Measurements from ENCODE around the gene ZNF77. TPM values are rescaled to one million over a fixed set of nuclear protein-coding genes. Genes with fewer than 3 reads are reported as not detected.

Gene ZNF77
- total and polyA plus RNA-seq, 2 donors (not counting 1 experiment from before 2014, with no cell fraction given) = 4.0 to 6.4 TPM

DNA sequence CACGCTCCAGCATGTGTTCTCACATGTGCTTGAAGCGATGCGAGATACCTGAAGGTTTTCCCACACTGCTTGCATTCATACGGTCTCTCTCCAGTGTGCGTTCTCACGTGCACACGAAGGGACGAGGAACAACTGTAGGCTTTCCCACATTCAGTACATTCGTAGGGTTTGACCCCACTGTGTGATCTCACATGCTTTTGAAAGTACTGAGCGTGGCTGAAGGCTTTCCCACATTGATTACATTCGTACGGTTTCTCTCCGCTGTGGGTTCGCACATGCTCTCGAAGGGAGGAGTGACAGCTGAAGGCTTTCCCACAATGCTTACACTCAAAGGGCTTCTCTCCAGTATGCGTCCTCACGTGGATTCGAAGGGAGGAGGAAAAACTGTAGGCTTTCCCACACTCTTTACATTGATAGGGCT lies 11.3 kb downstream of the ZNF77 start:
- peaks cover 7% of the 10 kb centered on the region for H3K79me2 ChIP-seq (ENCODE audit: control insufficient read depth, insufficient read depth, low read length)
- ChIA-PET CTCF (no interaction called here), POLR2A (no interaction called here)
- H3K4me3 ChIP-seq (ENCODE audit: control extremely low read depth in 1 of 5, extremely low read depth in 1 of 5, insufficient read depth in 1 of 5, low read depth in 2 of 5, low read length in 4 of 5) = no peak overlapping the region
- DNase-seq = no peak
- no peaks in the 10 kb centered on the region for H4K20me1 ChIP-seq (ENCODE audit: control insufficient read depth, insufficient read depth, low read length, poor library complexity, severe bottlenecking)
- no peak for ATAC-seq (ENCODE audit: low read depth)
- H3K27me3 ChIP-seq (replicated peaks in 1 of 4; ENCODE audit: control extremely low read depth in 1 of 4, control insufficient read depth in 3 of 4, insufficient read depth in 4 of 4, low read length in 3 of 4) = no peaks in the 10 kb centered on the region
- H3K4me1 ChIP-seq (ENCODE audit: control insufficient read depth in 2 of 2, insufficient read depth in 2 of 2, low read length in 2 of 2) = no peaks in the 10 kb centered on the region
- peaks cover 18% of the 10 kb centered on the region for H3K9me3 Mint-ChIP-seq (ENCODE audit: insufficient read depth)
- H3K27ac ChIP-seq (ENCODE audit: low read length in 2 of 2) = no peak overlapping the region
- no peaks in the 10 kb centered on the region for H3K4me1 Mint-ChIP-seq
- no peaks in the 10 kb centered on the region for H3K27me3 Mint-ChIP-seq
- H3K4me3 Mint-ChIP-seq = no peak overlapping the region
- peaks cover 4 to 60% (median 33%) of the 10 kb centered on the region in 3 donors for H3K9me3 ChIP-seq (ENCODE audit: control extremely low read depth in 1 of 3, control insufficient read depth in 2 of 3, insufficient read depth in 1 of 3, low read length in 2 of 3)
- intact Hi-C loops (cut with micrococcal nuclease) = no loop called here
- 97% methylated on average over 15 of the region's 18 CpGs for WGBS (ENCODE audit: insufficient coverage)
- no peak overlapping the region for H2AFZ ChIP-seq (ENCODE audit: insufficient read depth, low read depth, low read length, poor library complexity, severe bottlenecking)
- TF ChIP-seq, protein P1, sequence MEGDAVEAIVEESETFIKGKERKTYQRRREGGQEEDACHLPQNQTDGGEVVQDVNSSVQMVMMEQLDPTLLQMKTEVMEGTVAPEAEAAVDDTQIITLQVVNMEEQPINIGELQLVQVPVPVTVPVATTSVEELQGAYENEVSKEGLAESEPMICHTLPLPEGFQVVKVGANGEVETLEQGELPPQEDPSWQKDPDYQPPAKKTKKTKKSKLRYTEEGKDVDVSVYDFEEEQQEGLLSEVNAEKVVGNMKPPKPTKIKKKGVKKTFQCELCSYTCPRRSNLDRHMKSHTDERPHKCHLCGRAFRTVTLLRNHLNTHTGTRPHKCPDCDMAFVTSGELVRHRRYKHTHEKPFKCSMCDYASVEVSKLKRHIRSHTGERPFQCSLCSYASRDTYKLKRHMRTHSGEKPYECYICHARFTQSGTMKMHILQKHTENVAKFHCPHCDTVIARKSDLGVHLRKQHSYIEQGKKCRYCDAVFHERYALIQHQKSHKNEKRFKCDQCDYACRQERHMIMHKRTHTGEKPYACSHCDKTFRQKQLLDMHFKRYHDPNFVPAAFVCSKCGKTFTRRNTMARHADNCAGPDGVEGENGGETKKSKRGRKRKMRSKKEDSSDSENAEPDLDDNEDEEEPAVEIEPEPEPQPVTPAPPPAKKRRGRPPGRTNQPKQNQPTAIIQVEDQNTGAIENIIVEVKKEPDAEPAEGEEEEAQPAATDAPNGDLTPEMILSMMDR (IDR thresholded peaks at IDR 0.05) = no peak
- TF ChIP-seq EZH2 (IDR thresholded peaks at IDR 0.05; ENCODE audit: borderline replicate concordance, insufficient read depth, low read depth, low read length, poor library complexity, severe bottlenecking) = no peak
- H3K36me3 ChIP-seq (replicated peaks in 1 of 2; ENCODE audit: control extremely low read depth in 1 of 2, control insufficient read depth in 1 of 2, extremely low read depth in 1 of 2, insufficient read depth in 2 of 2, low read length in 1 of 2) = peaks cover 0 to 36% of the 10 kb centered on the region in 2 experiments
- H3K9ac ChIP-seq (ENCODE audit: low read length) = no peak overlapping the region
- H3K4me2 ChIP-seq (replicated peaks; ENCODE audit: low read depth, low read length, poor library complexity, severe bottlenecking) = no peak overlapping the region
- no peak overlapping the region for H3K27ac Mint-ChIP-seq

DNA sequence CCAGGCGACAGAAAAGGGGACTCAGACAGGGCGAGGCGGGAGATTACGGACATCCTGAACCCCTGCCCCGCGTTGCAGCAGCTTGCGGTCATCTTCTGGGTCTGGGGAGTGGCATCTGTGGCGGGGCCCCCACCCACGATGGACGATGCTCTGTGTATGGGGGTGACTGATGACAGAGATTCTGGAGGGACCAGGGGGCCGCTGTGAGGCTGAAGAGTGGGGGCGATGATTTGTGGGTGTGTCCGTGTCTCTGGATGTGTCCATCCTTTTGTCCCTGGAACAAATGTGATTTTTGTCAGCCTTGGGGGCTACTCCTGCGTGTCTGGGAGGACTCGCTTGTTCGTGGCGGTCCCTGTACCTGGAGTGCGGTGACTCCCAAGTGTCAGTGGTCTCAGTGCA lies 17.7 kb downstream of the ZNF77 start:
- no peaks in the 10 kb centered on the region for H4K20me1 ChIP-seq (ENCODE audit: control insufficient read depth, insufficient read depth, low read length, poor library complexity, severe bottlenecking)
- no peaks in the 10 kb centered on the region for H3K27me3 Mint-ChIP-seq
- no peak overlapping the region for H3K27ac Mint-ChIP-seq
- intact Hi-C loops (cut with micrococcal nuclease) = no loop called here
- no peak overlapping the region for H3K4me3 ChIP-seq (ENCODE audit: control extremely low read depth in 1 of 5, extremely low read depth in 1 of 5, insufficient read depth in 1 of 5, low read depth in 2 of 5, low read length in 4 of 5)
- peaks cover 0 to 19% (median 8%) of the 10 kb centered on the region in 3 donors for H3K9me3 ChIP-seq (ENCODE audit: control extremely low read depth in 1 of 3, control insufficient read depth in 2 of 3, insufficient read depth in 1 of 3, low read length in 2 of 3)
- no peak overlapping the region for H3K9ac ChIP-seq (ENCODE audit: low read length)
- DNase-seq (no peak), ATAC-seq (ENCODE audit: low read depth) (no peak)
- ChIA-PET POLR2A (no interaction called here), CTCF (no interaction called here)
- no peaks in the 10 kb centered on the region for H3K27me3 ChIP-seq (replicated peaks in 1 of 4; ENCODE audit: control extremely low read depth in 1 of 4, control insufficient read depth in 3 of 4, insufficient read depth in 4 of 4, low read length in 3 of 4)
- 100% methylated on average over 14 of the region's 18 CpGs for WGBS (ENCODE audit: insufficient coverage)
- H3K36me3 ChIP-seq (replicated peaks in 1 of 2; ENCODE audit: control extremely low read depth in 1 of 2, control insufficient read depth in 1 of 2, extremely low read depth in 1 of 2, insufficient read depth in 2 of 2, low read length in 1 of 2) = peaks cover 0 to 2% of the 10 kb centered on the region in 2 experiments
- H3K79me2 ChIP-seq (ENCODE audit: control insufficient read depth, insufficient read depth, low read length) = no peaks in the 10 kb centered on the region
- no peaks in the 10 kb centered on the region for H3K4me1 Mint-ChIP-seq
- no peak overlapping the region for H3K4me3 Mint-ChIP-seq
- H2AFZ ChIP-seq (ENCODE audit: insufficient read depth, low read depth, low read length, poor library complexity, severe bottlenecking) = no peak overlapping the region
- no peaks in the 10 kb centered on the region for H3K4me1 ChIP-seq (ENCODE audit: control insufficient read depth in 2 of 2, insufficient read depth in 2 of 2, low read length in 2 of 2)
- H3K27ac ChIP-seq (ENCODE audit: low read length in 2 of 2) = no peak overlapping the region
- no peak overlapping the region for H3K4me2 ChIP-seq (replicated peaks; ENCODE audit: low read depth, low read length, poor library complexity, severe bottlenecking)
- peaks cover 8% of the 10 kb centered on the region for H3K9me3 Mint-ChIP-seq (ENCODE audit: insufficient read depth)
- TF ChIP-seq EZH2 (IDR thresholded peaks at IDR 0.05; ENCODE audit: borderline replicate concordance, insufficient read depth, low read depth, low read length, poor library complexity, severe bottlenecking) = no peak
- TF ChIP-seq, protein P1 (IDR thresholded peaks at IDR 0.05) = no peak

All from B cell (primary cell).